IMR-90 (cell line): ENCODE results near the gene IQGAP2. TPM values are rescaled to one million over a fixed set of nuclear protein-coding genes. Genes with fewer than 3 reads are reported as not detected.

Experiments
- ATAC-seq: fragments of 200-7000 bp; cut with Tn5 transposase; 2 replicates; pipeline ENCODE4 v1.9.1; 2020; ENCODE audit warnings: low read depth, mild to moderate bottlenecking, moderate library complexity
- BruUV-seq: library from RNA; stranded (reverse); fragments of 400-500 nt; replicated peaks from 2 replicates; lab custom pipeline; 2021; lab: Mats Ljungman, UMichigan
- CTCF ChIA-PET: fragments of 300-600 bp; formaldehyde crosslinking; extraction: SDS; loops from one replicate; lab custom pipeline; 2021; ENCODE audit warnings: antibody characterized with exemption; lab: Yijun Ruan, JAX
- POLR2A ChIA-PET: fragments of 300-600 bp; sonication (Branson Sonifier 250); formaldehyde crosslinking; loops from one replicate; lab custom pipeline; 2022; ENCODE audit warnings: antibody characterized with exemption; ENCODE audit not compliant: unreplicated experiment; lab: Charles Lee
- DNase-seq: peaks from one replicate; pipeline ENCODE4 v3.0.0; 2013
- H2AFZ ChIP-seq: replicated peaks from 2 replicates; pipeline ENCODE3; 2013; ENCODE audit warnings: low read length, mild to moderate bottlenecking; ENCODE audit not compliant: poor library complexity
- H2AK5ac ChIP-seq: 2 replicates; pipeline ENCODE4 v1.6.1; 2013; ENCODE audit warnings: low read depth, low read length, inconsistent platforms
- H2AK9ac ChIP-seq: replicated peaks from 2 replicates; pipeline ENCODE3; 2013; ENCODE audit warnings: mild to moderate bottlenecking, low read depth, low read length, moderate library complexity; ENCODE audit not compliant: poor library complexity
- H2BK120ac ChIP-seq: 2 replicates; pipeline ENCODE4 v1.6.1; 2013; ENCODE audit warnings: low read depth, low read length, inconsistent platforms
- H2BK15ac ChIP-seq: 3 replicates; pipeline ENCODE4 v1.6.1; 2013; ENCODE audit warnings: low read depth, low read length, inconsistent platforms
- H2BK20ac ChIP-seq: 2 replicates; pipeline ENCODE4 v1.6.1; 2013; ENCODE audit warnings: low read depth, mild to moderate bottlenecking, inconsistent platforms, low read length, moderate library complexity
- H2BK5ac ChIP-seq: 2 replicates; pipeline ENCODE4 v1.6.1; 2013; ENCODE audit warnings: mild to moderate bottlenecking, low read depth, low read length, inconsistent platforms; ENCODE audit not compliant: poor library complexity, severe bottlenecking
- H3K14ac ChIP-seq: replicated peaks from 2 replicates; pipeline ENCODE4 v1.6.1; 2013; ENCODE audit warnings: low read depth, low read length, inconsistent platforms
- H3K18ac ChIP-seq: 2 replicates; pipeline ENCODE4 v1.6.1; 2013; ENCODE audit warnings: low read depth, low read length, control low read depth
- H3K23ac ChIP-seq: 2 replicates; pipeline ENCODE4 v1.6.1; 2013; ENCODE audit warnings: low read depth, low read length, inconsistent platforms
- H3K27ac ChIP-seq: 2 replicates; pipeline ENCODE4 v1.5.1; 2013; ENCODE audit warnings: mild to moderate bottlenecking, control low read depth, low read length; ENCODE audit not compliant: insufficient read depth
- H3K27me3 ChIP-seq: 2 replicates; pipeline ENCODE4 v1.6.1; 2013; ENCODE audit warnings: low read length; ENCODE audit not compliant: control insufficient read depth, insufficient read depth
- H3K36me3 ChIP-seq: 2 replicates; pipeline ENCODE4 v1.6.1; 2013; ENCODE audit warnings: low read length, mixed read lengths; ENCODE audit not compliant: control insufficient read depth, insufficient read depth
- H3K4ac ChIP-seq: 2 replicates; pipeline ENCODE4 v1.6.1; 2013; ENCODE audit warnings: low read depth, low read length, inconsistent platforms
- H3K4me1 ChIP-seq: 2 replicates; pipeline ENCODE4 v1.6.1; 2013; ENCODE audit warnings: low read length, mixed read lengths; ENCODE audit not compliant: control insufficient read depth, insufficient read depth
- H3K4me2 ChIP-seq: 2 replicates; pipeline ENCODE4 v1.6.1; 2013; ENCODE audit warnings: low read depth, mild to moderate bottlenecking, control low read depth, low read length, moderate library complexity
- H3K4me3 ChIP-seq: 2 replicates; pipeline ENCODE4 v1.5.1; 2013; ENCODE audit warnings: low read depth, mild to moderate bottlenecking, control low read depth, low read length, moderate library complexity; ENCODE audit not compliant: insufficient read depth
- H3K56ac ChIP-seq: 2 replicates; pipeline ENCODE4 v1.6.1; 2013; ENCODE audit warnings: low read length, inconsistent platforms; ENCODE audit not compliant: insufficient read depth; ENCODE audit errors: extremely low read depth
- H3K79me1 ChIP-seq, 2 experiments: 2 replicates each; pipeline ENCODE4 v1.6.1; 2013; ENCODE audit warnings: low read length in 2 of 2, inconsistent platforms in 1 of 2, low read depth in 1 of 2
- H3K9ac ChIP-seq: 2 replicates; pipeline ENCODE4 v1.6.1; 2013; ENCODE audit warnings: low read depth, low read length, control low read depth
- H3K9me1 ChIP-seq: 2 replicates; pipeline ENCODE4 v1.6.1; 2013; ENCODE audit warnings: low read length, inconsistent platforms; ENCODE audit not compliant: insufficient read depth
- H3K9me3 ChIP-seq: 2 replicates; pipeline ENCODE4 v1.6.1; 2013; ENCODE audit warnings: low read length; ENCODE audit not compliant: control insufficient read depth, insufficient read depth
- H4K20me1 ChIP-seq: 2 replicates; pipeline ENCODE4 v1.6.1; 2013; ENCODE audit warnings: low read length, inconsistent platforms; ENCODE audit not compliant: insufficient read depth
- H4K5ac ChIP-seq: 2 replicates; pipeline ENCODE4 v1.6.1; 2013; ENCODE audit warnings: mild to moderate bottlenecking, low read depth, low read length, control low read depth
- H4K8ac ChIP-seq, 2 experiments: 2 replicates each; pipeline ENCODE4 v1.6.1; 2013; ENCODE audit warnings: low read depth in 2 of 2, low read length in 2 of 2, control low read depth in 1 of 2, inconsistent platforms in 1 of 2
- H4K91ac ChIP-seq: 2 replicates; pipeline ENCODE4 v1.6.1; 2013; ENCODE audit warnings: low read depth, low read length, inconsistent platforms; ENCODE audit not compliant: insufficient read depth
- CEBPB ChIP-seq: IDR thresholded peaks from 2 replicates; pipeline ENCODE4 v1.6.1; 2012; ENCODE audit warnings: low read depth, low read length, improper control_type of control experiment
- CHD1 ChIP-seq: IDR thresholded peaks from 2 replicates; pipeline ENCODE4 v1.6.1; 2012; ENCODE audit warnings: low read depth, low read length, improper control_type of control experiment
- FOS ChIP-seq: fragments of 150-350 bp; IDR thresholded peaks from 2 replicates; pipeline ENCODE4 v1.6.1; 2016; ENCODE audit warnings: low read depth, low read length
- MAZ ChIP-seq: IDR thresholded peaks from 2 replicates; pipeline ENCODE4 v1.6.1; 2012; ENCODE audit warnings: low read depth, mild to moderate bottlenecking, low read length, improper control_type of control experiment, moderate library complexity, borderline replicate concordance
- MXI1 ChIP-seq: IDR thresholded peaks from 2 replicates; pipeline ENCODE4 v1.6.1; 2012; ENCODE audit warnings: low read depth, mild to moderate bottlenecking, low read length, moderate library complexity, borderline replicate concordance
- POLR2A ChIP-seq: IDR thresholded peaks from 2 replicates; pipeline ENCODE4 v1.6.1; 2012; ENCODE audit warnings: mild to moderate bottlenecking, low read depth, low read length
- RAD21 ChIP-seq: IDR thresholded peaks from 2 replicates; pipeline ENCODE4 v1.6.1; 2012; ENCODE audit warnings: low read length, improper control_type of control experiment
- RCOR1 ChIP-seq: IDR thresholded peaks from 2 replicates; pipeline ENCODE4 v1.6.1; 2012; ENCODE audit warnings: mild to moderate bottlenecking, low read length, improper control_type of control experiment; ENCODE audit not compliant: insufficient replicate concordance
- RFX5 ChIP-seq: IDR thresholded peaks from 2 replicates; pipeline ENCODE4 v1.8.0; 2012; ENCODE audit warnings: low read depth, mild to moderate bottlenecking, low read length, moderate library complexity
- SMC3 ChIP-seq: fragments of 150-350 bp; IDR thresholded peaks from 2 replicates; pipeline ENCODE4 v1.6.1; 2016; ENCODE audit warnings: low read depth, mild to moderate bottlenecking, antibody characterized with exemption, low read length, moderate library complexity
- WGBS, 2 experiments: methylation state at CpG; one replicate each; pipeline versions ENCODE4 v1.1.5 to v1.1.7; 2013; ENCODE audit warnings: missing lambda C conversion rate in 2 of 2; ENCODE audit not compliant: insufficient read length in 1 of 2; ENCODE audit errors: extremely low coverage in 2 of 2; 5-methylcytosine and 5-hydroxymethylcytosine counted together
- dilution Hi-C: fragments of 300-500 bp; cut with HindIII; formaldehyde crosslinking; loops from one replicate; pipeline ENCODE4 v1.14.3; 2018; ENCODE audit warnings: low sequenced_read_pairs; ENCODE audit not compliant: unreplicated experiment
- in situ Hi-C: fragments of 300-500 bp; cut with MboI; formaldehyde crosslinking; loops from 3 replicates; pipeline ENCODE4 v1.14.3; 2019; ENCODE audit warnings: low sequenced_read_pairs, inconsistent platforms, mixed read lengths
- intact Hi-C: fragments of 100-400 bp; cut with micrococcal nuclease; formaldehyde crosslinking; loops from 2 replicates; pipeline ENCODE4 v1.10.0; 2022
- polyA plus RNA-seq, 3 experiments: library from polyadenylated mRNA; depleted of rRNA; stranded (reverse); fragments of >200 nt; gene quantifications; 2 replicates each; pipeline ENCODE4 v1.2.3, GENCODE V29; 2012; ENCODE audit warnings: low replicate concordance in 1 of 3
- total RNA-seq: library from RNA; depleted of rRNA; stranded (reverse); fragments of >200 nt; gene quantifications from 2 replicates; pipeline ENCODE4 v1.2.3, GENCODE V29; 2012
- TF ChIP-seq, protein P1 (sequence below): conservative IDR thresholded peaks from 2 replicates; pipeline ENCODE4 v1.5.1; 2012; ENCODE audit warnings: mild to moderate bottlenecking, low read depth, low read length, improper control_type of control experiment
- TF ChIP-seq, protein P2 (sequence below): fragments of 150-350 bp; IDR thresholded peaks from 2 replicates; pipeline ENCODE4 v1.6.1; 2016; ENCODE audit warnings: low read depth, mild to moderate bottlenecking, low read length, moderate library complexity, borderline replicate concordance

The IQGAP2 gene
- total and polyA plus RNA-seq, 2 of the 4 experiments (the other 2 are of a cell fraction) = 0.21 to 0.36 TPM

DNA sequence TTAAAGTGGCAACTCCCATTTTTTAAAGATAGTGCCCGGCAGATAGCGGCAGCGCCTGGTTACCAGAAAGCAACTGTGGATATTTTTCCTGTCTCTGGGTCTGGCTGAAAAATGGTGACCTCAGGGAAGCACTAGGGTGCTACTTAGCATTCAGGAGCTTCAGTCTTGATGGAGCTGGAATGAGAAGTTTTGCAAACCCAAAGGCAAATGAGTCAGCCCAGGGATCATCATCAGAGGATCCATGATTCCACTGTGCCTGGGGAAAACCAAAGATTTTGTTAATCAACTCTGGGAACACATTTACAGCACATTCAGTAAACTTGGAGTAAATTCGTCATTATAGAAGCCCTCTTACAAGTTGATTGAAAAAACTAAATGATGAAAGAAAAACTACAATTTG lies 339.5 kb downstream of the IQGAP2 start:
- DNase-seq = peak; percentile 78
- no peak overlapping the region for H2BK15ac ChIP-seq
- H3K9ac ChIP-seq = no peak overlapping the region
- H3K4me2 ChIP-seq = no peak overlapping the region
- H3K9me1 ChIP-seq = peaks cover 3% of the 10 kb centered on the region; the same call in 1 of the 2 replicates
- no peaks in the 10 kb centered on the region for H3K36me3 ChIP-seq
- no CpG with 5 or more reads among the region's 4 CpGs for WGBS, 2 experiments
- H2AK9ac ChIP-seq = no peak overlapping the region
- H4K5ac ChIP-seq = no peak overlapping the region
- no peak overlapping the region for H4K8ac ChIP-seq
- H3K56ac ChIP-seq = no peak overlapping the region
- TF ChIP-seq RFX5 = no peak
- TF ChIP-seq, protein P1, sequence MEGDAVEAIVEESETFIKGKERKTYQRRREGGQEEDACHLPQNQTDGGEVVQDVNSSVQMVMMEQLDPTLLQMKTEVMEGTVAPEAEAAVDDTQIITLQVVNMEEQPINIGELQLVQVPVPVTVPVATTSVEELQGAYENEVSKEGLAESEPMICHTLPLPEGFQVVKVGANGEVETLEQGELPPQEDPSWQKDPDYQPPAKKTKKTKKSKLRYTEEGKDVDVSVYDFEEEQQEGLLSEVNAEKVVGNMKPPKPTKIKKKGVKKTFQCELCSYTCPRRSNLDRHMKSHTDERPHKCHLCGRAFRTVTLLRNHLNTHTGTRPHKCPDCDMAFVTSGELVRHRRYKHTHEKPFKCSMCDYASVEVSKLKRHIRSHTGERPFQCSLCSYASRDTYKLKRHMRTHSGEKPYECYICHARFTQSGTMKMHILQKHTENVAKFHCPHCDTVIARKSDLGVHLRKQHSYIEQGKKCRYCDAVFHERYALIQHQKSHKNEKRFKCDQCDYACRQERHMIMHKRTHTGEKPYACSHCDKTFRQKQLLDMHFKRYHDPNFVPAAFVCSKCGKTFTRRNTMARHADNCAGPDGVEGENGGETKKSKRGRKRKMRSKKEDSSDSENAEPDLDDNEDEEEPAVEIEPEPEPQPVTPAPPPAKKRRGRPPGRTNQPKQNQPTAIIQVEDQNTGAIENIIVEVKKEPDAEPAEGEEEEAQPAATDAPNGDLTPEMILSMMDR = no peak
- TF ChIP-seq FOS = peak; percentile 67
- no peak for TF ChIP-seq RAD21
- TF ChIP-seq SMC3 = no peak
- TF ChIP-seq, protein P2, sequence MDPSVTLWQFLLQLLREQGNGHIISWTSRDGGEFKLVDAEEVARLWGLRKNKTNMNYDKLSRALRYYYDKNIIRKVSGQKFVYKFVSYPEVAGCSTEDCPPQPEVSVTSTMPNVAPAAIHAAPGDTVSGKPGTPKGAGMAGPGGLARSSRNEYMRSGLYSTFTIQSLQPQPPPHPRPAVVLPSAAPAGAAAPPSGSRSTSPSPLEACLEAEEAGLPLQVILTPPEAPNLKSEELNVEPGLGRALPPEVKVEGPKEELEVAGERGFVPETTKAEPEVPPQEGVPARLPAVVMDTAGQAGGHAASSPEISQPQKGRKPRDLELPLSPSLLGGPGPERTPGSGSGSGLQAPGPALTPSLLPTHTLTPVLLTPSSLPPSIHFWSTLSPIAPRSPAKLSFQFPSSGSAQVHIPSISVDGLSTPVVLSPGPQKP = no peak
- TF ChIP-seq MAZ = no peak
- TF ChIP-seq RCOR1 = no peak
- TF ChIP-seq POLR2A = no peak
- peak; percentile 71 for TF ChIP-seq CEBPB
- no peak for TF ChIP-seq CHD1
- TF ChIP-seq MXI1 = no peak
- 0 out of 2 replicates have a peak overlapping the region, but pooled peaks have one; percentile 30 for H3K27ac ChIP-seq
- peaks cover 7% of the 10 kb centered on the region for H3K4me1 ChIP-seq
- no peak overlapping the region for H3K18ac ChIP-seq
- CTCF ChIA-PET = interaction anchor here (1.0 kb wide), 1 partner anchor 32 kb away, joined by 3 read pairs; no protein-coding TSS in a partner anchor
- no peak overlapping the region for H2BK20ac ChIP-seq
- POLR2A ChIA-PET = no interaction called here
- intact Hi-C loops = no loop called here
- H2AK5ac ChIP-seq = no peak overlapping the region
- no peak overlapping the region for H3K4me3 ChIP-seq
- BruUV-seq = no TSS peak
- H4K20me1 ChIP-seq = no peaks in the 10 kb centered on the region
- H3K4ac ChIP-seq = no peak overlapping the region
- no peak overlapping the region for H3K23ac ChIP-seq
- H2BK5ac ChIP-seq = no peak overlapping the region
- no peaks in the 10 kb centered on the region; the same call in 1 of the 2 replicates for H3K9me3 ChIP-seq
- peak overlapping the region; percentile 49; the same call in 1 of the 2 replicates for H2BK120ac ChIP-seq
- H3K14ac ChIP-seq = no peak overlapping the region
- no peak overlapping the region for H4K91ac ChIP-seq
- no peak overlapping the region for H2AFZ ChIP-seq
- dilution Hi-C loops = no loop called here
- no peaks in the 10 kb centered on the region for H3K79me1 ChIP-seq
- peak; percentile 48 for ATAC-seq
- H3K27me3 ChIP-seq = no peaks in the 10 kb centered on the region
- in situ Hi-C loops = no loop called here
